Measurements from ENCODE around the gene KDM6B. TPM values are rescaled to one million over a fixed set of nuclear protein-coding genes. Genes with fewer than 3 reads are reported as not detected.

The KDM6B gene
- total RNA-seq, 4 donors from 2014 or later, result 4.8 to 52.8 (median 34.6) TPM

DNA sequence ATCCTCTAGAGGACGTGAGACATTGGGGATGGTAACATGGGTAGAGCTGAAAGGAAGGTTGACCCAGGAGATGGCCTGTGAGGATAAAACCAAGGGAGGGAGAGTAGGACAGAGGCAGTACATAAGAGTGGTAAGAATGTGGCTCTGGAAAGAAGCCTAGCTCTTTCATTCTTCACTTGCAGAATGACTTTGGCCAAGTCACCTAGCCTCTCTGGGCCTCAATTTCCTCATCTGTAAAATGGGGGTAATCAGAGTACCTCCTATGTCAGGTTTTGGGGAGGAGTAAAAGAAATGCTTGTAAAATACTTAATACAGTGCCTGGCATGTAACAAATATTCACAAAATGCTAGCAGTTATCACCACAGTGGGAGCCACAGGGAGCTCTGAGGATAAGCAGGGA is 6.9 kb downstream of the KDM6B start:
- ATAC-seq (ENCODE audit: low FRiP score) (no peak), DNase-seq (ENCODE audit: low spot score) (no peak)
- TF ChIP-seq, protein P1, sequence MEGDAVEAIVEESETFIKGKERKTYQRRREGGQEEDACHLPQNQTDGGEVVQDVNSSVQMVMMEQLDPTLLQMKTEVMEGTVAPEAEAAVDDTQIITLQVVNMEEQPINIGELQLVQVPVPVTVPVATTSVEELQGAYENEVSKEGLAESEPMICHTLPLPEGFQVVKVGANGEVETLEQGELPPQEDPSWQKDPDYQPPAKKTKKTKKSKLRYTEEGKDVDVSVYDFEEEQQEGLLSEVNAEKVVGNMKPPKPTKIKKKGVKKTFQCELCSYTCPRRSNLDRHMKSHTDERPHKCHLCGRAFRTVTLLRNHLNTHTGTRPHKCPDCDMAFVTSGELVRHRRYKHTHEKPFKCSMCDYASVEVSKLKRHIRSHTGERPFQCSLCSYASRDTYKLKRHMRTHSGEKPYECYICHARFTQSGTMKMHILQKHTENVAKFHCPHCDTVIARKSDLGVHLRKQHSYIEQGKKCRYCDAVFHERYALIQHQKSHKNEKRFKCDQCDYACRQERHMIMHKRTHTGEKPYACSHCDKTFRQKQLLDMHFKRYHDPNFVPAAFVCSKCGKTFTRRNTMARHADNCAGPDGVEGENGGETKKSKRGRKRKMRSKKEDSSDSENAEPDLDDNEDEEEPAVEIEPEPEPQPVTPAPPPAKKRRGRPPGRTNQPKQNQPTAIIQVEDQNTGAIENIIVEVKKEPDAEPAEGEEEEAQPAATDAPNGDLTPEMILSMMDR (IDR thresholded peaks at IDR 0.05), result no peak

DNA sequence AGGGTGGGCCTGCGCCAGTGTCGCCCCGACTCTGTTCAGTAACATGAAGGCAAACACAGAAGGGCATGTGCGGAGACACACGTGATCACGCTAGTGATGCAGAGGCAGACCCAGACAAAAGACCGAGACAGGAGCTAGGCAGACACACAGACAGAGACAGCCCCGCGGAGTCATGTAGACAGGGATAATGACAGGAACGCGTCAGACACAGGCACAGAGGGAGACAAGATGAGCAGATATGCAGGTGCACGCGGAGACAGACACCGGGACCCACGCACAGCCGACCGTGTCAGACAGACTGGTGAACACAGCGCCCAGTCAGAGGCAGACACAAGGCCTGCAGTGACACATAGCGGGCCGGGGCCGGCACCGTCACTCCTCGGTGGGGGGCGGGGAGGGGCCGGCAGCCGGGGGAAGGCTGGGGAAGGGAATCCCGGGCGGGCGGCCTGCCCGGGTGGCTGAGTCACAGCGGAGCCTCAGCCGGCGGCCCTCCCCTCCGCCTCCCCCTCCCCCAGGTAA is 7.4 kb downstream of the KDM6B start:
- DNase-seq (ENCODE audit: low spot score) (peak; percentile 88), ATAC-seq (ENCODE audit: low FRiP score) (peak; percentile 49)
- TF ChIP-seq, protein P1 (IDR thresholded peaks at IDR 0.05), result no peak

DNA sequence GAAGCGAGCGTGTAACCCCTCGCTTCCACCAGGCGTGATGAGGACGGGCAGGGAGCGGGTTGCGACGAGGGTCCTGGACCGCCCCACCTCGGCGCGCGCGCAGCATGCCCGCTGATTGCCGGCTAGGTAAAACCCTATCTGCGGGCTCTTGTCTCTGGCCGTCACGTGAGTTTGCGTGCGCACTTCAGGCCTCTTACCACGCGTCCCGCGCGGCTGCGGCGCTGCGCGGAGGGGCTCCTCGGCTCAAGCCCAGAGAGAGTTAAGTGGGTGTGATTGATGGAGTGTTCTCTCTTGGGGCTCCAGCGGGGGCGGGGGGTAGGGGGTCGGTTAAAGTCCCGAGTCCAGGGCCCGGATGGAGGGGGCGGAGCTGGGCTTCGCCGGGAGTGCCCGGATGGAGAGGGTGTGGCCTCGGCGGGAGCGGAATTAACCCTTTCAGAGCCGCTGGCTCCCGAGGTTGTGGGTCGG is 7.9 kb downstream of the KDM6B start:
- peak; percentile 55 for ATAC-seq (ENCODE audit: low FRiP score)
- DNase-seq (ENCODE audit: low spot score), result peak; percentile 83
- TF ChIP-seq, protein P1 (IDR thresholded peaks at IDR 0.05), result no peak

DNA sequence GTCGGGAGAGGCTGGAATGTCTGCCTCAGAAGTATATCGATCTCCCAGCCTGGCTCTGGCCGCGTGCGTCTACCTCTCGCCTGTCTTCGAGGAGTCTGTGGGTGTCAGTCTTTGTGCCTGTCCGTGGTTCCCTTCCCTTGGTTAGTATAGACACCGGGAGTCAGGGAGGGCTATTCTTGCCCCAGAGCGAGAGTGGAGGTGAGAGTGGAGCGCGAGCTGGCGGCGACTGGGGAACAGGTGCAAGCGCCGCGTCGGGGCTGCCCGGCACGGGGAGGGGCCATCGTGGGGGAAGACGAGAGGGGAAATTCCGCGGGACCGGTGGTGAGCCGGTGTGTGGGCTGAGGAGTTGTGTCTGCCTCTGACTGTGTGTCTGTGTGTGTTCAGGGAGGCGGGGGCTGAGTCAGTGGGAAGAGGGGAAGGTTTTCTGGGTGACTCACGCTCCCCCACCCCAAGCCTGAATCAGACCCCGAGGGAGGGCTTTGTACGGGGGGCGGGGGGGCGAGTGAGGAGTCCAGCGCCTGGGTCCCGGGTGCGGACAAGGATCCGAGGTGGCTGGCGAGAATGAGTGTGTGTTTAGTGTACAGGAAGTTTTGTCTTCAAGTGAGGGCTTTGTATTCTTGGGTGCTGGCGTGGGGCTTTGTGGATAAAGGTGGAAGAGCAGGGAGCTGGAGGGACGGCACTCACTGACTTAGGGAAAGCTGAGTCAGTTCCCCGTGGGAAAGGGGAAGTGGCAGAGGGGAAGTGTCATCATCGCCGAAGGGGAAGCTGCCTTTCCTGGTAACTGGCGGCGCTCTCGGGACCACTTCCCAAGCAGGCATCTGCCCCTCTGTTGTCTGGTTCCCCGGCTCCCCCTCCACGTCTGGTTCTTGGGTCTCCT is 8.6 kb downstream of the KDM6B start:
- DNase-seq (ENCODE audit: low spot score) (peak; percentile 91), ATAC-seq (ENCODE audit: low FRiP score) (peak; percentile 64)
- TF ChIP-seq, protein P1 (IDR thresholded peaks at IDR 0.05), result peak in 1 of 3 donors; percentile 11

DNA sequence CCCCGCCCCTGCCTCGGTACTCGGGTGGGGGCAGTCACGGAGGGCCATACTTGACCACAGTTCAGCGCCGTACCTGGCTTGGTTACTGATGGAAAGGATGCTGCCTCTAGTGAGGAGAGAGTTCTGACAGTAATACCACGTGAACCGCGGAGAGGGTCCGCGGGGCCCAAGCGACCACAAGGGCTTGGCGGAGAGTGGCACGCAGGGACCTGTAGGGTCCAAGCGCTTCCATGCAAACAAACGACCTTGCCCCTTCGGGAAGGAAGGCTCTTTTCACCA is 9.2 kb downstream of the KDM6B start:
- ATAC-seq (ENCODE audit: low FRiP score) (no peak), DNase-seq (ENCODE audit: low spot score) (no peak)
- TF ChIP-seq, protein P1 (IDR thresholded peaks at IDR 0.05), result no peak

DNA sequence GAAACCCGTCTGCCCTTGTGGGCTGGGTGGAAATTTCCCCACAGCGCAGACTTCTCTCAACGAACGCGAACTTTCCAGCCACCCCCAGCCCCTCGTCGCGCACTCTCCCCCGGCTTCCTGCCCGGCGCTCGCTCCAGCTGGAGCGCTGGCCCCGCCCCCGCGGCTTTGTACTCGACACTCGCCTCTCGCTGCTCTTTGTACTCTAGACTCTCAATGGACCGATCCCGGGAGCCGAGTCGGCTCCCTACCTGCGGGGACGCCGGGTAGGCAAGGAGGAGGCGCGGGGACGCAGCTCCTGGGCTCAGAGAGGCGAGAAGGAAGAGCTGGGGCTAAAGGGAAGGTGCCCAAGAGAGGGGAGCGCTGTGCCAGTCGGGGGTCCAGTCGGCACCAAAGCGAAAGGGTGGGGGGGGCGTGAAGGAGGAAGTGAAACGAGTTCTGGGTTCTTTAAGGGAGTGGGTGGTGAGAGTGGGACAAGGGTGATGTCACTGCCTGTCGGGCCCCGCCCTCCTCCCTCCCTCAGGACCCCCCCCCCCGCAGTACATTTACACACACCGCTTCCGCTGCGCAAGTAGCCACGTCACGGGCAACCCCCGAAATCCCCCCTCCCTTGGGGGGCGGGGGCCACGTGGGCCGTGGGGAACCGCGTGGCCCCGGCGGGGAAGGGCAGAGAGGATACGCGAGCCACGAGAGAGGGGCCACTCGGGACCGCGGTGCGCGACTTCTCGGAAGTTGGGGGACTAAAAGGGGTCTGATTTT is 9.7 kb downstream of the KDM6B start:
- ATAC-seq (ENCODE audit: low FRiP score), result peak; percentile 7
- DNase-seq (ENCODE audit: low spot score), result peak; percentile 80

More for the DNA sequence above, 9.7 kb downstream of the KDM6B start:
- TF ChIP-seq, protein P1 (IDR thresholded peaks at IDR 0.05), result no peak

Data from omental fat pad (tissue), 4 donors.